Activated CD4-positive, alpha-beta T cell treated with anti-CD3 and anti-CD28 coated beads for 1 hour (primary cell): Measurements from ENCODE around the gene SOCS1.

ENCODE experiments used
- DNase-seq: peaks from one replicate; pipeline ENCODE4 v3.0.0-alpha.2; 2020

The SOCS1 gene

GRCh38 chr16:11259655-11260595 is 3.9 kb upstream of the SOCS1 start:
- no peak for DNase-seq

GRCh38 chr16:11258553-11259492 is 2.8 kb upstream of the SOCS1 start:
- peak; percentile 14 for DNase-seq

DNA sequence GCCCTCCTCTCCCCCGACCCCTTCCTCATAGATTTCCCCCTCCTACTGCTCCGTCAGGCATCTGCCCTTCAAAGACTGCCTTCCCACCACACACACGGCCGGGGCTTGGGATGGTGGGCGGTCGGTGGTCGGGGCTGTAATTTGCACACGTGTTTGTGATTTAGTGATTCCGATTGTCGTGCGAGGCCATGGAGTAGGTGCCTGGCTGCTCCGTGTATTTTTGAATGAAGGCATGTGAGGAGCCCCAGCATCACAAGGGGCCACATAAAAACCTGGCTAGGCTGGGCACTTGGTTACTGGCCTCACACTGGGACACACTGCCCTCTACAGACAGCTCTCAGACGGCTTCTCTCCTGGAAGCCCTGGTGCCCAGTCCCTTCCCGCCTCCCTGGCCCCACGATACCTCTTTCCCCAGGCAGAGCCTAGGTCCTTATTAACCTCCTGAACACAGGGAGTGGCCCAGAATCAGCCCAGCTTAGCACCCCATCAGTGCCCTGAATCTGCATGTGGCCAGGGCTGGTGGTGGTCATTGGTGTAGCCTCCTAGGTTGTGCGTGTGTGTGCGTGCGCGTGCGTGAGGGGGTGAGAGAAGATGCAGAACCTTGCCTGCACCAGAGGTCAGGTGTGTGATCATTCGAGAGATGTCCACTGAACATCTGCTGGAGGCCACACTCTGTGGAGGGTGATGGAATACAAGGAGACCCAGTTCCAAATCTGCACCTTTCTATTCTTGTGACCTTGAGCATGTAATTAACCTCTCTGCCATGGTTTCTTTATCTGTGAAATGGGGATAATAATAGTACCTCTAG is 1.3 kb upstream of the SOCS1 start:
- peak; percentile 34 for DNase-seq

GRCh38 chr16:11256661-11257130 is 692 bp upstream of the SOCS1 start:
- peak; percentile 27 for DNase-seq

DNA sequence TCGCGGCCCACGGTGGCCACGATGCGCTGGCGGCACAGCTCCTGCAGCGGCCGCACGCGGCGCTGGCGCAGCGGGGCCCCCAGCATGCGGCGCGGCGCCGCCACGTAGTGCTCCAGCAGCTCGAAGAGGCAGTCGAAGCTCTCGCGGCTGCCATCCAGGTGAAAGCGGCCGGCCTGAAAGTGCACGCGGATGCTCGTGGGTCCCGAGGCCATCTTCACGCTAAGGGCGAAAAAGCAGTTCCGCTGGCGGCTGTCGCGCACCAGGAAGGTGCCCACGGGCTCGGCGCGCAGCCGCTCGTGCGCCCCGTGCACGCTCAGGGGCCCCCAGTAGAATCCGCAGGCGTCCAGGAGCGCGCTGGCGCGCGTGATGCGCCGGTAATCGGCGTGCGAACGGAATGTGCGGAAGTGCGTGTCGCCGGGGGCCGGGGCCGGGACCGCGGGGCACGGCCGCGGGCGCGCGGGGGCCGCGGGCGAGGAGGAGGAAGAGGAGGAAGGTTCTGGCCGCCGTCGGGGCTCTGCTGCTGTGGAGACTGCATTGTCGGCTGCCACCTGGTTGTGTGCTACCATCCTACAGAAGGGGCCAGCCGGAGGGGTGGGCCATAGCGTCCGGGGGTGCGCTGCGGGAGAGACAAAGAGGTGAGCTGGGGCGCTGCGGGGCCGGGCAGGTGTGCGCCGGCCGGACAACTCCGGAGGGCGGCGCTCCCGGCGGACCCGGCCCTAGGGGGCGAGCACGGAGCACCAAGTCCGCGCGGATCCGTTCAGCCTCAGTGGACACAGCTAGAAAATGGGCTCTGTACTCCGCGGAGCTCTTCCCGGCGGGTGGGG is 879 bp downstream of the SOCS1 start:
- peak; percentile 47 for DNase-seq

DNA sequence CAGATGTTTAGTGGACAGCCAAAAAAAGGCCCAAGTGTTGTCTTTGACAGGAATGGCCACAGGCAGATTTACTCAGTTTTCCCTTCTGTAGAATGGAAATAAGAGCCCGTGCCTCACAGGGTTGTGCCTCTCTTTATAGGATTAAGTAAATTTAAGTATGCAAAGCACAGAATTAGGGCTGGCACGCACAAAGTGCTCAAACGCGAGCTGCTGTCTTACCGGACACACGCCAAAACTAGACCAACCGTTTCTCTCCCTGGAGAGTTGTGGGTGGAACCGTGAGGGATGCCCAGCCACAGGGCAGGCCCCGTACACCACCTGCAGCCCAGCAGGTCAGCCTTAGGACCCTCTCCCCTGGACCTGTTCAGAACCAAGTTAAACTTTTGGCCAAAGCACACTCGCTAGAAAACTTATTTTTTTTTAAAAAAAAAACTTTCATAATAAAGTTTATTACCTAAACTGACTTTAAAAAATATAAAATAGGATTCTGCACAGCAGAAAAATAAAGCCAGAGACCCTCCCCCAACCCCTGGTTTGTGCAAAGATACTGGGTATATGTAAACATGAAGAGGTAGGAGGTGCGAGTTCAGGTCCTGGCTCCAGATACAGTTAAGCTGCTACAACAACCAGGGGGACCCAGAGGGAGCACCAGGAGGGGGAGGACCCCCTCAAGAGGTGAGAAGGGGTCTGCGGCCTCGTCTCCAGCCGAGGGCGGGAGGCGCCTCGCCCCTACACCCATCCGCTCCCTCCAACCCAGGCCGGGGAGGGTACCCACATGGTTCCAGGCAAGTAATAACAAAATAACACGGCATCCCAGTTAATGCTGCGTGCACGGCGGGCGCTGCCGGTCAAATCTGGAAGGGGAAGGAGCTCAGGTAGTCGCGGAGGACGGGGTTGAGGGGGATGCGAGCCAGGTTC is 1.8 kb downstream of the SOCS1 start:
- no peak for DNase-seq

DNA sequence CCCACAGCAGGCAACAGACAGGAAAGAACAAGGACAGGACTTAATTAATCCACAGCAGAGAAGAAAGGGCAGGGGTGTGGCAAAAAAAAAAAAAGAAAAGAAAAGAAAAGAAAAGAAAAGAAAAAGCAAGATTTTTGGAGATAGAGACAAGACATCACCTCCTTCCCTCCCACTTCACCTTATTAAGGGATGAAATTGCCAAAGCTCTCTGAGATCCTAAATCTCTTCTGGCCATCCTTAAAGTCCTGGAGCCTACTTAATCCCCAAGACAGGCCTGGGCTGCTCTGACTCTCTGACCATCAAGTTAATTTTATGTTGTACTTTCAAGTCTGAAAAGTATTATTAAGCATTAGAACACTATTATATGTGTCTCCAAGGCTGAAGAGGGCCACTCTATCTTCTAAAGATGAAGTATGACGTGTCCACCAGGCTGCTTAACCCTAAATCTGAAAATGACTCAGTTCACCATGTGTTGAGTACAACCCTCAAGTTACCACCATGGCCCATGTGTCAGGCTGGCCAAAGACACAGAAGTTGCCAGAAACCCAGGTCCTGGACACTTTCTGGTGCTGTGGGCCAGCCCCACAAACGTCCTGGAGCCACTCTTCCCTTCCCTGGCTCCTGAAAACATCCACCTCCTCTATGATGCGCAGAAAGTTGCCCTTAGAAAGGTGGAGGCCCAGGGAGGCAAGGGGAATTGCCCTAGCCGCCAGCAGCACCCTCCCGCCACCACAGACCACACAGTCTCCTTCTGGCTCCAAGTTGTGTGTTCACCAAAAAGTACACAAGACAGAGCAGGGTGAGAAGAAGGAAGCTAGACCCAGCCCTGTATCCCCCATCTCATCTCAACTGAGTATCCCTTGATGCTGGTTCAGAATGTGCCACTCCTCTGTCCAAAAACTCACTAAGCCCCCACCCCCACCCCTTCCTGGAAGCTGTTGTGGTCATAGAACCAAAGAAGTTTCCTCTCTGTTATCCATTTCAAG is 2.7 kb downstream of the SOCS1 start:
- no peak for DNase-seq

- no peak for DNase-seq
Measured at GRCh38 chr16:11252482-11252931, 3.5 kb downstream of the SOCS1 start.

DNA sequence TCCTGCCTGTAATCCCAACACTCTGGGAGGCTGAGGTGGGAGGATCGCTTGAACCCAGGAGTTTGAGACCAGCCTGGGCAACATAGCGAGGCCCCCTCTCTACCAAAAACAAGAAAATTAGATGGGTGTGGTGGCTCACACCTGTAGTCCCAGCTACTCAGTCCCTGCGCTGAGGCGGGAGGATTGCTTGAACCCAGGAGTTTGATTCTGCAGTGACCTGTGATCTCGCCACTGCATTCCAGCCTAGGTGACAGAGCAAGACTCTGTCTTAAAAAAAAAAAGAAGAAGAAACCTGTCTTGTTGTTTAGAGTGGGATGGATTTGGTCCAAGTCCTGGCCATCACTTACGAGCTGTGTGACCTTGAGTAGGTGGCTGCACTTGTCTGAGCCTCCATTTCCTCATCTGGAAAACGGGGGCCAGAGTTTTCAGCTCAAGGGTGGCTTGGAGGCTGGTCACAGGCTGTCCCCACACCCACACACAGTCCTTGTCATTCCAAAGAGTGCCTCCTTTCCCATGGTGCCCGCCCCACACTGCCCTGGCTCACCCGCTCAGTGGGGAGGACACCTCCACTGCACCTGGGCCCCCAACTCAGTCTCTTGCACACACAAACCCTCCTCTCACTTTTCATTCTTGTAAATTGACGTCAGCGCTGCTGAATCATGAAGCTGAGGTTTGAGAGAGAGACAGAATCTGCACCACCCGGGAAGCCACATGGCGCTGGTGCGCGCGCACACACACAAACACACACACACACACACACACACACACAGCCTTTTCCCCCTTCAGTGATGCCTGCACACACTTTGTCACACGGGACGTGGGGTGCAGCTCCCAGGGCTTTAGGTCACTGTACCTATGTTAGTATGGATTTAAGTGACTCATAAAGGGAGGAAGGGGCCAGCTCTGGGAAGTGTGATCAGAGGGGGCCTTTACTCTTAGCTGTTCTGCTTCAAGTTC is 4.2 kb downstream of the SOCS1 start:
- DNase-seq: peak; percentile 73

- DNase-seq: no peak
Measured at GRCh38 chr16:11250786-11251524, 5.0 kb downstream of the SOCS1 start.

DNA sequence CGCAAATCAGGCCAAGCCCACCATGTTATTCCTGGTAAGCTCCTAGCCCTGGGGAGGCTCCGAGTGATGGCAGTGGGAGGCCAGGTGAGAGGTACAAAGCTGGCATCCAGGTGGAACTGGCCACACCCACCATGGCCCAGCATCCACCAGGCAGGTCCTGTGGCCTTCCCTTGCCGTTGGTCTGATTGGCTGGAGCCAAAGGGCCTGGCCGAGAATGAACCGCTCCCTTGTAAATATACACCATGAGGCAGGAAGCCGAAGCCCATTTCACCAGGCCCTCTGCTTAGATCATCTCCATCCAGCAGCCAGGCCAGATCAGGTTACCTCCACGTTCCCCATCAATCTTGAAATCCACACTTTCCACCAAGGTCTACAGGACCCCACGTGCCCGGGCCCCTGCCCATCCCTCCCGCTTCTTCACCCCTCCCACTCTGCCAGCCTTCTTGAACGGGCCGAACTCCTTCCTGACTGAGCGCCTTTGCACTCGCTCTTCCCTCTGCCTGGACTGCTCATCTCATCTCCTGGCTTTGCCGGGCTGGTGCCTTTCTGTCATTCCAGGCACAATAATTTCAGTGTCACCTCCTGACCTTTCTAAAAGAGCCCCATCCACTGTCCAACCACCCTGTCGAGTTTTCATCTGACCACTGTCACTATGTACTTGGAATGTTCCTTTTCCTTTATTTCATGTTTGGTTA is 5.8 kb downstream of the SOCS1 start:
- no peak for DNase-seq

DNA sequence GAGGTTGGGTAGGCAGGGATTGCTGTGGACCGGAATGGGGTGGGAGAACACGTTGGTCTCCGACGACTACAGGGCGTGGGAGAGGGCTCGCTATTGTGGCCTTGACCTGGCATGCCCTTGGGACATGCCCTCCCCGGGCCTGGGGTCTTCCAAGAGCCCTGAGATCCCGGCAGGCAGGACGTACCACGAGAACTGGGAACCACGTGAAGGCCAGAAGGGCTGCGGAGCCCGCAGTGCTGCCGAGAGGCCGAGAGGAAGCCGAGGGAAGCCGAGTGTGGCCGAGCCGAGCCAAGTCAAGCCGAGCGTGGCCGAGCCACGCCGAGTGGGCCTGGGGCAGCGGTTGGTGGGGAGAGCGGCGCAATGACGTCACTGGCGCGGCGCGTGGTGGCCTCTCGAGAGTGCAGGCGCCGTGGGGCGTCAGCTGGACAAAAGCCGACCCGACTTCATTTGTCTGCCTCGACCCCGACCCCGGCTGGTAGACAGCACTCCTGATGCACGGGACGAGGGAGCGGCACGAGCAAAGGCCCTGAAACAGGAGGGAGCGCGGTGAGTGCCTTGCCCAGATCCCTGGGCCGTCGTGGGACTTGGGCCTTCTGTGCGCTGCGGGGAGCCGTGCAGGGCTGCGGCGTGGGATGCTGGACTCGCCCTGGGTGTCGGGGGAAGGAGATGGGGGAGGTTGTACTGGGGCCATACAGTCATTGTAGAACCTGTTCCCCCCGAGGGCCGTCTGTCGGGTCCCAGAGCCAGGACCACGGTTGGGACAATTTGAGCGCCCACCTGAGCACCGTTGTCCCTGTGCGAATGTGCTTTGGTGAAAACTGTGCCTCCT is 6.6 kb downstream of the SOCS1 start:
- no peak for DNase-seq

DNA sequence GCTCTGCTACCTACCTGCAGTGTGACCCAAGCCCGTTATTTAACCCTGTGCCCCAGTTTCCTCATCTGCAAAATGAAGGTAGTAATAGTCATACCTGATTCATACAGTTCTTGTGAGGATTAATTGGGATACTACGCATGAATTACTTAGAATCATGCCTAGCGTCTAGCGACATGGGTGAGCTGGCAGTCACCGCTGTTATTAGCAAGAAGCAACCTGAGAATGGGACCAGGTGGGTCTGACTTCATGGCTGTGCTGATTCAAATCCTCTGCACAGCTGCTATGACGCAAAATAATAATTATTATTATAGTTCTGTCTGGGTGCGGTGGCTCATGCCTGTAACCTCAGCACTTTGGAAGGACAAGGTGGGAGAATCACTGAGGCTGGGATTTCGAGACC is 7.9 kb downstream of the SOCS1 start:
- DNase-seq: no peak

DNA sequence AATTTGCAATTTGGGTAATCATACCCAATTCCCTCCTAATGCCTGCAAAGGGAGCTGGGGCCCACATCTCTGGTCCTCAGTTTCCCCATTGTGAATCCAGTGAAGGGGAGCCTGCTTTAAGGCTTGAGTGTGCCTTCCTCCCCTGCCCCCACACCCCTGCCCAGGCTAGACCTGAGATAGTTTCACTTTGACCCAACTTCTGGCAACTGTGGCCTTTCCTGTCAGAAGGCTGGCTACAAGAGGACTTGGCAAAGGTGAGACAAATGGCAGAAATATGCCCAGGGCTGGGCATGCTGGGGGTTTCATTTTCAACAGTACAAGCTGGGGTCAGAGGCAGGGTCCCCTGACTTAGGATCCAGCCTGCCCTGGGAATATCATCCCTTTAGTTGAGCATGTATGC is 10.0 kb downstream of the SOCS1 start:
- DNase-seq: no peak

- no peak for DNase-seq
Measured at GRCh38 chr16:11245222-11245737, 10.7 kb downstream of the SOCS1 start.
